Measurements from ENCODE around the gene CDC42BPA. TPM values are rescaled to one million over a fixed set of nuclear protein-coding genes. Genes with fewer than 3 reads are reported as not detected.

Gene CDC42BPA
- polyA plus RNA-seq, 2 of the 4 experiments (the other 2 are of a cell fraction), result 11.4 to 28.4 TPM

- DNase-seq (ENCODE audit: low read depth in 1 of 2, low spot score in 1 of 2), result no peak
- Histone ChIP-seq H3K4me3 (no peak overlapping the region), H3K9me3 (peaks cover 10% of the 10 kb centered on the region; the same call in 1 of the 3 replicates), H3K27ac (peak overlapping the region in 1 of 2 experiments; percentile 43; a peak in 3 of 6 replicates), H3K4me1 (peaks cover 3% of the 10 kb centered on the region; the same call in 1 of the 3 replicates), H3K4me2 (no peak overlapping the region)
- ChIA-PET POLR2A (no interaction called here), CTCF (no interaction called here)
- WGBS (ENCODE audit: missing lambda C conversion rate), result 72% methylated on average over 11 of the region's 11 CpGs
- ATAC-seq, result peak in 1 of 2 experiments; percentile 18; a peak in 2 of 6 replicates
- no peak for FAIRE-seq
- TF ChIP-seq ZC3H11A (IDR thresholded peaks at IDR 0.05), result no peak
- no peak for TF ChIP-seq SMC3 (IDR thresholded peaks at IDR 0.05)
- no peak for TF ChIP-seq JUN (IDR thresholded peaks at IDR 0.05)
- no peak for TF ChIP-seq NPAS2 (CRISPR knock-in tag; IDR thresholded peaks at IDR 0.05; ENCODE audit: borderline replicate concordance)
- no peak for TF ChIP-seq E2F6 (IDR thresholded peaks at IDR 0.05; ENCODE audit: borderline replicate concordance, low read depth)
Observed at GRCh38 chr1:226973898-226974543, 344.3 kb downstream of the CDC42BPA start.

- Histone ChIP-seq H3K4me3 (no peak overlapping the region), H3K4me2 (no peak overlapping the region), H3K27ac (no peak overlapping the region), H3K4me1 (peaks cover 3% of the 10 kb centered on the region; the same call in 1 of the 3 replicates), H3K9me3 (peaks cover 10% of the 10 kb centered on the region; the same call in 1 of the 3 replicates)
- DNase-seq (ENCODE audit: low read depth in 1 of 2, low spot score in 1 of 2) (no peak), FAIRE-seq (no peak), ATAC-seq (no peak)
- TF ChIP-seq RCOR1 (IDR thresholded peaks at IDR 0.05; ENCODE audit: low read depth, low read length), result no peak
- no peak for TF ChIP-seq ESRRA (IDR thresholded peaks at IDR 0.05; ENCODE audit: borderline replicate concordance, low read length)
- no peak for TF ChIP-seq RAD21 (conservative IDR thresholded peaks at IDR 0.05 in 1 of 2, IDR thresholded peaks at IDR 0.05 in 1 of 2)
- WGBS (ENCODE audit: missing lambda C conversion rate), result 95% methylated on average over 5 of the region's 5 CpGs
- CTCF ChIA-PET, result no interaction called here
- POLR2A ChIA-PET, result no interaction called here
Observed at GRCh38 chr1:226973371-226973897, 344.9 kb downstream of the CDC42BPA start.

GRCh38 chr1:226972931-226973330 is 345.4 kb downstream of the CDC42BPA start:
- WGBS (ENCODE audit: missing lambda C conversion rate), result 92% methylated on average over 6 of the region's 6 CpGs
- TF ChIP-seq HOXB5 (CRISPR knock-in tag; IDR thresholded peaks at IDR 0.05) (no peak), MAX (IDR thresholded peaks at IDR 0.05) (no peak), SREBF2 (IDR thresholded peaks at IDR 0.05) (no peak)
- no peak for ATAC-seq
- ChIA-PET CTCF (no interaction called here), POLR2A (no interaction called here)
- Histone ChIP-seq H3K9me3 (peaks cover 10% of the 10 kb centered on the region; the same call in 1 of the 3 replicates), H3K4me1 (peaks cover 3% of the 10 kb centered on the region; the same call in 1 of the 3 replicates), H3K4me2 (no peak overlapping the region), H3K27ac (no peak overlapping the region), H3K4me3 (no peak overlapping the region)
- DNase-seq (ENCODE audit: low read depth in 1 of 2, low spot score in 1 of 2), result no peak
- no peak for FAIRE-seq

- Histone ChIP-seq H3K9me3 (peaks cover 10% of the 10 kb centered on the region; the same call in 1 of the 3 replicates), H3K4me2 (no peak overlapping the region), H3K4me3 (no peak overlapping the region), H3K4me1 (peaks cover 3% of the 10 kb centered on the region; the same call in 1 of the 3 replicates), H3K27ac (no peak overlapping the region)
- FAIRE-seq (no peak), ATAC-seq (no peak), DNase-seq (ENCODE audit: low read depth in 1 of 2, low spot score in 1 of 2) (peak in 1 of 2 experiments; percentile 11)
- 90% methylated on average over 1 of the region's 1 CpG for WGBS (ENCODE audit: missing lambda C conversion rate)
- CTCF ChIA-PET, result no interaction called here
- POLR2A ChIA-PET, result no interaction called here
- TF ChIP-seq ZC3H11A (IDR thresholded peaks at IDR 0.05), result no peak
- no peak for TF ChIP-seq CBX2 (IDR thresholded peaks at IDR 0.05; ENCODE audit: borderline replicate concordance, low read depth)
- no peak for TF ChIP-seq KDM1A (IDR thresholded peaks at IDR 0.05; ENCODE audit: low read depth)
- no peak for TF ChIP-seq ESRRA (IDR thresholded peaks at IDR 0.05; ENCODE audit: borderline replicate concordance, low read length)
- TF ChIP-seq CEBPB (IDR thresholded peaks at IDR 0.05), result no peak
- no peak for TF ChIP-seq JUN (IDR thresholded peaks at IDR 0.05)
- no peak for TF ChIP-seq FOSL2 (IDR thresholded peaks at IDR 0.05)
- TF ChIP-seq FOSL2 (CRISPR knock-in tag; IDR thresholded peaks at IDR 0.05), result no peak
- no peak for TF ChIP-seq RFX5 (IDR thresholded peaks at IDR 0.05)
- TF ChIP-seq ZFP36 (IDR thresholded peaks at IDR 0.05; ENCODE audit: borderline replicate concordance, partially characterized antibody), result no peak
- TF ChIP-seq ZNF302 (CRISPR knock-in tag; IDR thresholded peaks at IDR 0.05), result no peak
- no peak for TF ChIP-seq FOSB (CRISPR knock-in tag; IDR thresholded peaks at IDR 0.05)
- TF ChIP-seq MAZ (IDR thresholded peaks at IDR 0.05; ENCODE audit: borderline replicate concordance, low read depth, low read length), result no peak
- TF ChIP-seq EP300 (IDR thresholded peaks at IDR 0.05), result no peak
- no peak for TF ChIP-seq E2F6 (IDR thresholded peaks at IDR 0.05; ENCODE audit: borderline replicate concordance, low read depth)
- TF ChIP-seq ATOH8 (CRISPR knock-in tag; IDR thresholded peaks at IDR 0.05; ENCODE audit: low read depth), result no peak
- no peak for TF ChIP-seq REST (IDR thresholded peaks at IDR 0.05)
Observed at GRCh38 chr1:226971765-226972164, 346.5 kb downstream of the CDC42BPA start.
